ENCODE data around the gene TLL2.
"Not testable (repeated sequence)": the region's sequence is repeated elsewhere in the genome, so short reads cannot be mapped to it uniquely, and the experiment has no call there.

DNA sequence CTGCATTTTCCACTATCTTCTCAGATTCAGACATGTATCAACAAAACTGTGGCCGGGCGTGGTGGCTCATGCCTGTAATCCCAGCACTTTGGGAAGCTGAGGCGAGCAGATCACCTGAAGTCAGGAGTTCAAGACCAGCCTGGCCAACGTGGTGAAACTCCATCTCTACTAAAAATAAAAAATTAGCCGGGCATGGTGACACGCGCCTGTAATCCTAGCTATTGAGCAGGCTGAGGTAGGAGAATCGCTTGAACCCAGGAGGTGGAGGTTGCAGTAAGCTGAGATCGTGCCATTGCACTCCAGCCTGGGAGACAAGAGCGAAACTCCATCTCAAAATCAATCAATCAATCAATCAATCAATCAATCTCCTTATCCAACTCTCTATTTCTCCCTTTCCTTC is 31.8 kb upstream of the TLL2 start:
- TF ChIP-seq POLR2AphosphoS5, CTCF, POLR2A, EP300 (IDR thresholded peaks at IDR 0.05): not testable (repeated sequence)
